MG63 (cell line): Measurements from ENCODE around the gene AKIRIN2. TPM values are rescaled to one million over a fixed set of nuclear protein-coding genes. Genes with fewer than 3 reads are reported as not detected.

Experiments
- DNase-seq: peaks from one replicate; pipeline ENCODE4 v3.0.0-alpha.2; 2020
- H3K27me3 ChIP-seq: fragments of 250-450 bp; sonication (Bioruptor Pico); 2 replicates; pipeline ENCODE4 v1.5.1; 2020; ENCODE audit warnings: mild to moderate bottlenecking, moderate library complexity
- H3K36me3 ChIP-seq: fragments of 250-450 bp; sonication (Bioruptor Pico); 2 replicates; pipeline ENCODE4 v1.5.1; 2020; ENCODE audit warnings: mild to moderate bottlenecking, moderate library complexity
- H3K4me3 ChIP-seq: fragments of 250-450 bp; sonication (Bioruptor Pico); 2 replicates; pipeline ENCODE4 v1.5.1; 2020; ENCODE audit warnings: mild to moderate bottlenecking, moderate library complexity
- H3K9me3 ChIP-seq: fragments of 250-450 bp; sonication (Bioruptor Pico); 2 replicates; pipeline ENCODE4 v1.5.1; 2020; ENCODE audit warnings: mild to moderate bottlenecking, moderate library complexity
- total RNA-seq: library from RNA; depleted of rRNA; stranded (reverse); fragments of >200 nt; shearing (Covaris generic); gene quantifications from 2 replicates; pipeline ENCODE4 v1.2.3, GENCODE V29; 2014; ENCODE audit warnings: low replicate concordance

AKIRIN2 gene
- total RNA-seq, 1 experiment from 2014 or later: 11.4 TPM

DNA sequence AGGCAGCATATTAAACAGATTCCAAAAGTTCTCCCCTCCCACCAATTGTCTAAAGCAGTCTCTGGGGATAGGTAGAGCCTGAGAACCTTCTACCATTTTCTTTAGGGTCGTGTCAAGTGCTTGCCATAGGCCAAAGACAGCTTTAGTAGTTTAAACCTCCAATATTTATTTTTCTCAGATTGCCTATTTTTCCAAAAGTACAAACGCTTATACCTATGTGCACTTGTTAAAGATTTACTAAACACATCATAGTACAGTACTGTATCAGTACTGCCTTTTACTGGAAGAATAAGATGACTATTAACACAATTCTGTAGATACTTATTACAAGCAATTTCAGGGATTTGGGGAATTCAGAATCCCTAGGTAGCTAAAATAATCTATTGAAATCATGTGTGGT is 29.4 kb downstream of the AKIRIN2 start:
- peaks cover 58% of the 10 kb centered on the region for H3K36me3 ChIP-seq

GRCh38 chr6:87671555-87672029 is 30.4 kb downstream of the AKIRIN2 start:
- DNase-seq: no peak
- H3K4me3 ChIP-seq: no peak overlapping the region
- peaks cover 63% of the 10 kb centered on the region for H3K36me3 ChIP-seq

More for the DNA sequence above, 29.4 kb downstream of the AKIRIN2 start:
- no peak for DNase-seq
- H3K9me3 ChIP-seq: no peaks in the 10 kb centered on the region
- no peaks in the 10 kb centered on the region for H3K27me3 ChIP-seq
- H3K4me3 ChIP-seq: no peak overlapping the region

DNA sequence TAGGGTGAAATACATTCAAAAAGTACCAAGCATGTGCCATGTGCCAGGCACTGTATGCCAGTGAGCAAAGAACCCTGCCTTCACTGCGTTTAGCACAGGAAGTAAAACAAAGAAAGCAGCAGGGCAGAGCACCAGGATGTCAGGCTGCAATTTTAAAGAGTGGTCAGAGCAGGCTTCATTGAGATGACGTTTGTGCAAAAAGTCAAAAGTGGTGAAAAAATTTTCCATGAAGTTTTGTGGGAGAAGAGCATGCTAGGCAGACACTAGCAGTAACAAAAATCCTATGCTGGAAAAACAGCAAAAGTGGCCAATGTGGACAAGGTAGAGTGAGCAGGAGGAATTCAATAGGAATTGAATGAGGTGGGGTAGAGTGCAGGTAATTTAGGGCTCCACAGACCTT is 31.3 kb downstream of the AKIRIN2 start:
- DNase-seq: no peak
- Histone ChIP-seq H3K27me3 (no peaks in the 10 kb centered on the region), H3K36me3 (peaks cover 62% of the 10 kb centered on the region), H3K9me3 (no peaks in the 10 kb centered on the region), H3K4me3 (no peak overlapping the region)

More at GRCh38 chr6:87671555-87672029, 30.4 kb downstream of the AKIRIN2 start:
- Histone ChIP-seq H3K27me3 (no peaks in the 10 kb centered on the region), H3K9me3 (no peaks in the 10 kb centered on the region)

DNA sequence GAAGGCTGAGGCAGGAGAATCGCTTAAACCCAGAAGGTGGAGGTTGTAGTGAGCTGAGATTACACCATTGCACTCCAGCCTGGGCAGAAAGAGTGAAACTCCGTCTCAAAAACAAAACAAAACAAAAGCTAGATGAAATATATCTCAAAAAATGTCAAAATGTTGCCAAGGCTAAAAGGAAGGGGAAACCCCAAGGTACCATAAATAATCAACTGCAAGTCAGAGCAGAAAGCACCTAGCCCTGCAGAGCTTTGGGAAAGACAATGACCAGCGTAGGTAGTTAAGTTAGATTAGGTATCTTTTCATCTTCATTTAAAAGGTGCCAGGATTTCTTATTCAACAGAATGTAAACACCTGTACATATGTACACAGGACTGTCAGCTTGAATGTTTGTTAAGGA is 33.0 kb downstream of the AKIRIN2 start:
- no peak overlapping the region for H3K4me3 ChIP-seq
- DNase-seq: no peak
- no peaks in the 10 kb centered on the region for H3K9me3 ChIP-seq
- no peaks in the 10 kb centered on the region for H3K27me3 ChIP-seq
- H3K36me3 ChIP-seq: peaks cover 60% of the 10 kb centered on the region

GRCh38 chr6:87668013-87668412 is 34.0 kb downstream of the AKIRIN2 start:
- peaks cover 61% of the 10 kb centered on the region for H3K36me3 ChIP-seq
- no peak overlapping the region for H3K4me3 ChIP-seq
- no peaks in the 10 kb centered on the region for H3K9me3 ChIP-seq

DNA sequence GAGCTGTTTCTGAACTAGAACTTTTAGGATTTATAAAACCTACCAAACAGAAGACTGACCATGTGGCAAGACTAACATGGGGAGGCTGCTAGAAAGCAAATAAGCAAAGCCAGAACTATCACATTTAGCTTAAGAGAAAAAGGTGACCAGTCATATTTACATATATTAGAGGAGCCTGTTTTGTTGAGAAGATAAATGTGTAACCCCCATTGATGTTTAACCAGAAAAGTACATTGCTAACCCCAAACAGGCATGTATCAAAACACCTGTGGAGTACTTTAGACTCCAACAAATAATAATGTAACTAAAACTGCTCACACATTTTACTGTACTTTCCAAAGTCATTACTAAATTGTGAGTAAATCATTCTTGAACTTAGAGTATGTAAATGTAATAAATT is 35.0 kb downstream of the AKIRIN2 start:
- H3K4me3 ChIP-seq: no peak overlapping the region
- no peaks in the 10 kb centered on the region for H3K27me3 ChIP-seq
- no peak for DNase-seq
- peaks cover 59% of the 10 kb centered on the region for H3K36me3 ChIP-seq
- no peaks in the 10 kb centered on the region for H3K9me3 ChIP-seq

More at GRCh38 chr6:87668013-87668412, 34.0 kb downstream of the AKIRIN2 start:
- no peaks in the 10 kb centered on the region for H3K27me3 ChIP-seq
- DNase-seq: no peak

- H3K36me3 ChIP-seq: peaks cover 46% of the 10 kb centered on the region
- H3K9me3 ChIP-seq: no peaks in the 10 kb centered on the region
- H3K4me3 ChIP-seq: no peak overlapping the region
- no peak for DNase-seq
- no peaks in the 10 kb centered on the region for H3K27me3 ChIP-seq
Measured at GRCh38 chr6:87664921-87665485, 37.0 kb downstream of the AKIRIN2 start.

GRCh38 chr6:87663434-87663833 is 38.6 kb downstream of the AKIRIN2 start:
- H3K36me3 ChIP-seq: peaks cover 41% of the 10 kb centered on the region
- DNase-seq: no peak
- H3K27me3 ChIP-seq: no peaks in the 10 kb centered on the region
- H3K9me3 ChIP-seq: no peaks in the 10 kb centered on the region
- H3K4me3 ChIP-seq: no peak overlapping the region

- H3K36me3 ChIP-seq: peaks cover 42% of the 10 kb centered on the region
- DNase-seq: peak; percentile 7
- H3K27me3 ChIP-seq: no peaks in the 10 kb centered on the region
- no peaks in the 10 kb centered on the region for H3K9me3 ChIP-seq
- no peak overlapping the region for H3K4me3 ChIP-seq
Measured at GRCh38 chr6:87661503-87661902, 40.5 kb downstream of the AKIRIN2 start.

DNA sequence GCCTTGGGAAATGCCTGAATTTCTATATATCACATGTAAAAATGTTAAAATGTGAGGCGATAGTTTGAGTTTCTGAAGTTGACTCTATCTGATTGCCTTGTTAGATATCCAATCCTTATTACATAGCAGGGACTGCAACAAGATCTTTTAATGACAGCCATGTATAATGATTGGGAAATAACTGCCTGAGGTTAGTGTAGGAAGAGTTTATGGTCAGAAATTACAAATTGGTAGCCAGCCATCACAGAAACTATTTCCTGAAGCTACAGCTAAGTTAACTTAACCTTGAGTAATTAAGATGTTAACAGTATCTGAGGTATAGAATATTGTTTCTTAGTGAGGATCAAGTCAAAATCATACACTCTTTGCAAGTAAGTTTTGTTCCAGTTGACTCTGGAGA is 41.0 kb downstream of the AKIRIN2 start:
- DNase-seq: no peak
- H3K4me3 ChIP-seq: no peak overlapping the region
- peaks cover 42% of the 10 kb centered on the region for H3K36me3 ChIP-seq
- H3K9me3 ChIP-seq: no peaks in the 10 kb centered on the region
- no peaks in the 10 kb centered on the region for H3K27me3 ChIP-seq

DNA sequence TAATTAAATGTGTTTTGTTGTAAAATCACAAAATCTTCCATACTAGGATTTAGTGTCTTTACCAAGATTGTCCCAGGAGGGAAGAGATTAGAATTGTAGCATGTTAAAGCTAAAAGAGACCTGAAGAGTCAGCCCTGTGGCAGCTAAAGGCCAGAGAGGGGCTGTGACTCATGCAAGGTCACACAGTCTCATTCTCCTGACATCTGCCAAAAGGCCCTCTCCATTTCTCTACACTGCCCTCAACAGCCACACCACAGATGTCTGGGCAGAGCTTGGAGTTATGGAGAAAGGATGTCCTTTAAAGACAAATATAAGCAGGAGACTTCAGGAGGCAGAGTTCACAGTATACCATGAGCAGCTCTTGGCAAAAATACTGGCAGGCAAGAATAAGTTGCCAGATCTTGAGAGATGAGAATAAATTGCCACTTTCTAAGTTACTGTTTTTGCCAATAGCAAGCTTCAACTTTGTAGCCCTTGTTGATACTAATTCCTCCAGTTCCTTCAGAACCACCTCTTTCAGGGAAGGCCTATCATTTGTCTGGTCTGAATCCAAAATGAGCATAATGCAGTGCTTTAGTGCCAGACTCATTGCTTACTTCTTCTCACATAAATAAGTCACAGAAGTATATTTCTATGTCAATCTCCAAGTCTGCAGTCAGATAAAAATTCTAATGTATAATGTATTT is 41.7 kb downstream of the AKIRIN2 start:
- Histone ChIP-seq H3K9me3 (no peaks in the 10 kb centered on the region), H3K27me3 (no peaks in the 10 kb centered on the region), H3K4me3 (no peak overlapping the region), H3K36me3 (peaks cover 40% of the 10 kb centered on the region)
- peak; percentile 84 for DNase-seq

DNA sequence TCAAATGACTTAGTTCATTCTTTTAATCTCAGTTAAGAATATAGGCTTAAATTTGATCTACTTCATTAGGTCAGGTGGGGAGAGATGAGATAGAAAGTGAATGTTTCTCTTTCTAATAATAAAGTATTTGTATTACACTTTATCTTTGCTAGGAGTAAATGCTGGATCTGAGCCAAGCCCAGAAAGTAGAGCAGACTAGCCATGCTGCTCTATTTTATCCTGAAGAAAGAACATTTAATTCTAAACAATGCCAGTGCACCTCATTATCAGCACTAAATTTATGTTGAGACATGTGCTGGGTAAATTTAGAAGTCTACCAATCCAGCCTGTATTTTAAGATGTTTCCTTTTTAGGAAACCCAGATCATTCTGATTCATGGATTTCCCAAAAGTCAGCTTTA is 43.5 kb downstream of the AKIRIN2 start:
- H3K4me3 ChIP-seq: no peak overlapping the region

DNA sequence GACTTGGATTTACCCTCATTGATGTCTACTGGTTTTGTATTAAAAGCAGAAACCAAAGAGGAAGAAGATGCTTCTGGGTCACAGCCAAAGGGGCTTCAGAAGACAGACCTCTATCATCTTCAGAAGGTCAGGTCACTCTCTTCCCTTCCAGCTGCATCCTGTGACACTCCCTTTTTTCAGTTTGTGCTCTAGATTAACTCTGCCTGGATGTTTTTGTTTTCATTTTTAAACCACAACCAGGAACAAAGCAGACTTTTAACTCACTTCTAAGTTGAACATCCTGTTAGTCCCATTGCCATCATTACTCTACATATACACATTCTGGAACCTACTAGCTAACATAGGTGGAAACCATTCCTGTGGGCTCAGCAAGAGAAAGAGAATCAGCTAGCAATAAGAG is 45.2 kb downstream of the AKIRIN2 start:
- Histone ChIP-seq H3K27me3 (no peaks in the 10 kb centered on the region), H3K9me3 (no peaks in the 10 kb centered on the region), H3K4me3 (no peak overlapping the region), H3K36me3 (peaks cover 29% of the 10 kb centered on the region)
- DNase-seq: no peak

More for the DNA sequence above, 43.5 kb downstream of the AKIRIN2 start:
- Histone ChIP-seq H3K36me3 (peaks cover 37% of the 10 kb centered on the region), H3K27me3 (no peaks in the 10 kb centered on the region), H3K9me3 (no peaks in the 10 kb centered on the region)
- DNase-seq: no peak

DNA sequence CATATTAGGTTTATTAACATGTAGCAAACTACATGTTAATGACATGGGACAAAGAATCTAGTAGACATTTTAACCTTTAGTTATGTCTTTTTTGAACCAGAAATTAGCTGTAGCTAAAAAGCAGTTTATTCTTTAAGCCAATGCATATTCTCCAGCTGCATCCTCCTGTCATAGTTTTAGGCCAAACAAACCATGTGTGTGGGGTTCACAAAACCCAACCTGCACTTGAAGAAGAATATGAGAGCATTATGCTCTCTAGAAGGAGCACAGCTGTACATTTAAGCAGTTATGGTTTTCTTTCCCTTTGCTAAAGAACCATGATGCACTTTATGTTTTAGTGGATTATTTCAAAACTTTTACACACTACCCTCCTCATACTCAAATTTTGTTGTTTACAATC is 46.2 kb downstream of the AKIRIN2 start:
- no peak overlapping the region for H3K4me3 ChIP-seq
- no peak for DNase-seq
- peaks cover 27% of the 10 kb centered on the region for H3K36me3 ChIP-seq
- H3K9me3 ChIP-seq: no peaks in the 10 kb centered on the region
- no peaks in the 10 kb centered on the region for H3K27me3 ChIP-seq

DNA sequence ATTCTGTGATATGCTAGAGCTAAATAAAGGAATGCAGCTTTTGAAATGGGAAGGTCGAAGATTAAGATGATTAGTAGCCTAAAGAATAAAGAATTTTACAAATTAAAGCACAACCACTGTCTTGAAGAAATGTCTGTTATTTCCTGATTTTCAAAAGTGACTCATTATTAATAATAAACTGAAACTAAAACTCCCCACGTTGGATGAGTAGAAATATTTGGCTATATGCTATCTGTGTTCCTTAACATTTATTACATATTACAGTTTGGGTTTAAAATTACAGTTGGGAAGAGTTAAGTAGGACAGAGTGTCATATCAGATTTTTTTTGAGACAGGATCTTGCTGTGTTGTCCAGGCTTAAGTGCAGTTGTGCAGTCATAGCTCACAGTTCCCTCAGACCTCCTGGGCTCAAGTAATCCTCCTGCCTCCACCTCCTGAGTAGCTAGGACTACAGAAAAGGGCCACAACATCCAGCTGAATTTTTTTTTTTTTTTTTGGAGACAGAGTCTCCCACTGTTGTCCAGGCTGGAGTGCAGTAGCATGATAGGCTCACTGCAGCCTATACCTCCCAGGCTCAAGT is 47.1 kb downstream of the AKIRIN2 start:
- no peak for DNase-seq
- peaks cover 27% of the 10 kb centered on the region for H3K36me3 ChIP-seq
- H3K4me3 ChIP-seq: no peak overlapping the region
- H3K9me3 ChIP-seq: no peaks in the 10 kb centered on the region
- H3K27me3 ChIP-seq: no peaks in the 10 kb centered on the region

DNA sequence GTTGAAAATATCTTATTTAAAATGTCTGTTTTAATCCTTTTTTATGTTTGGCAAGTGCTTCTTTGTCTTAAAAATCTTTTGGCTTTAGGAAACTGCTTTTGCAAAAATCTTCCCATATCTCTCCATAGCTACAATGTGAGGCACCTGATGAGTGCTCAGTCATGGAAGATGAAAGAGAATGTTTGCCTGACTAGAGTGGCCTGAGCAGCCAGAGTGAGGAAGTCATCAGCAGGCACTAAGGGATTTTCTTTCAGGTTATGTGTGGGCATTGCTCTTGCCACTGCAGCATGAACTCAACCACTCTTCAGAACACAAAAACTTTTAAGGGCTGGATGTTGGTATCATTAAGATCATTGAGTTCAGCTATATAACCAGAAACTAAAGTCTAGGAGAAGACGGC is 47.9 kb downstream of the AKIRIN2 start:
- Histone ChIP-seq H3K9me3 (no peaks in the 10 kb centered on the region), H3K36me3 (peaks cover 23% of the 10 kb centered on the region), H3K27me3 (no peaks in the 10 kb centered on the region), H3K4me3 (no peak overlapping the region)
- no peak for DNase-seq

DNA sequence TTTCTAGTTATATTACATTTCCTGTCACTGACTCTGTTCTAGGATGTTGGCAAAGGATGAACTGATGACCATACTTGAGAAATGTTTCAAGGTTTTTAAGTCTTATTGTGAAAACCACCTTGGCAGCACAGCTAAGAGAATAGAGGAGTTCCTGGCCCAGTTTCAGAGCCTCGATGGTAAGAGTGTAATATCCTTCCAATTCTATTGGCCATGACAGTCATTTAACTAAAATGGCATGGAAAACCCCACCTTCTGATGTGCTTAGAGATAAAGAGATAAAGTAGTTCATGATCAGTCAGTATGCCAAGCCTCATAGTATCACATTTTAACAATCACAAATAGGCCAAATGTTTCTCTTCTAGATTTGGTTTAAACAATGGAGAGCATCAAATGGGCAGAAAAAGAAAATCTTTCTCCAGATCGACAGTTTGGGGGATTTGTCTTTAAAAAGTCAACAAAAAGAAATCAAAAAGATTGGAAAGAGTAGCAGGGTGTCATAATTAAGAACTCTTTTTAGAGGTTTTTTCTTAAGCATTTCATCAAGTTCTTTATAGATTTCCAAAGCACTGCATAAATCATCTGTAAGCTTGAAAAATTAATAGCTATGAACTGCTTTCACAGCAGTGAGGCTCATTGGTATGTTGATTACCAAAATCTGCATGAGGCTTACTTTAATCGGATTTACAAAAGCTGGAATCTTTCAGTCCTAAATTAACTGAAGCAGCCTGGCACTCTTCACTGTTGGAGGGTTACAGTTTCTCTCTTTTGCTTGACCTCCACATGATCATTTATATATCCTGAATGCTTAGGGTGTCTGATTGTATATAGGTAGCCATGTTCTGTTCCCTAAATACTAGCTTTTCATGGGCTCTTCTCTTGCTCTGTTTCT is 48.7 kb downstream of the AKIRIN2 start:
- Histone ChIP-seq H3K27me3 (no peaks in the 10 kb centered on the region), H3K4me3 (no peak overlapping the region), H3K9me3 (no peaks in the 10 kb centered on the region), H3K36me3 (peaks cover 19% of the 10 kb centered on the region)
- DNase-seq: no peak
